Activated CD4-positive, CD25-positive, alpha-beta regulatory T cell treated with anti-CD3 and anti-CD28 coated beads, Interleukin-2, amount 50 U/mL, for 24 hours (primary cell): Measurements from ENCODE around the gene NPM1.
A peak's percentile ranks its signal among the peaks of the same experiment; 100 is the strongest.
"Not testable (repeated sequence)": the region's sequence is repeated elsewhere in the genome, so short reads cannot be mapped to it uniquely, and the experiment has no call there.

Experiments used
- ATAC-seq, 2 donors: fragments of 150-1000 bp; cut with Tn5 transposase; one replicate each; pipeline ENCODE4 v1.10.0; 2021; ENCODE audit warnings: mild to moderate bottlenecking in 1 of 2, moderate library complexity in 1 of 2

The NPM1 gene

GRCh38 chr5:171413153-171413910, 25.7 kb downstream of the NPM1 start:
- no peak for ATAC-seq

GRCh38 chr5:171413993-171414392, 26.3 kb downstream of the NPM1 start:
- not testable (repeated sequence) for ATAC-seq

GRCh38 chr5:171415115-171415730, 27.6 kb downstream of the NPM1 start:
- ATAC-seq, result no peak

GRCh38 chr5:171416160-171417049, 28.8 kb downstream of the NPM1 start:
- ATAC-seq, result no peak

GRCh38 chr5:171418316-171418981, 30.8 kb downstream of the NPM1 start:
- peak; percentile 43 to 58 for ATAC-seq

GRCh38 chr5:171418982-171419687, 31.5 kb downstream of the NPM1 start, which contains the start of gene FGF18:
Gene FGF18 (plus strand): TSS chr5:171419647. CDS start chr5:171420200, 553 bp downstream.
- ATAC-seq, result peak; percentile 28 to 32

GRCh38 chr5:171419688-171420430, 32.2 kb downstream of the NPM1 start:
- peak; percentile 56 to 57 for ATAC-seq

- no peak for ATAC-seq
These were observed 33.0 kb downstream of the NPM1 start for GRCh38 chr5:171420431-171421241.

- ATAC-seq, result no peak
These were observed 33.9 kb downstream of the NPM1 start for GRCh38 chr5:171421331-171422262.

GRCh38 chr5:171422495-171422894, 34.8 kb downstream of the NPM1 start:
- ATAC-seq, result no peak

- ATAC-seq, result no peak
These were observed 35.4 kb downstream of the NPM1 start for GRCh38 chr5:171422902-171423663.

GRCh38 chr5:171424726-171425125, 37.1 kb downstream of the NPM1 start:
- no peak for ATAC-seq

- ATAC-seq, result no peak
These were observed 38.1 kb downstream of the NPM1 start for GRCh38 chr5:171425596-171426244.

- ATAC-seq, result no peak
These were observed 38.6 kb downstream of the NPM1 start for GRCh38 chr5:171426266-171426665.

GRCh38 chr5:171426680-171427079, 39.0 kb downstream of the NPM1 start:
- no peak for ATAC-seq

- no peak for ATAC-seq
These were observed 39.9 kb downstream of the NPM1 start for GRCh38 chr5:171427318-171428167.

GRCh38 chr5:171428168-171428696, 40.6 kb downstream of the NPM1 start:
- ATAC-seq, result no peak
